Ovary (tissue), 9 donors: ENCODE measurements around the gene CCDC33. TPM values are rescaled to one million over a fixed set of nuclear protein-coding genes. Genes with fewer than 3 reads are reported as not detected.
A peak's percentile ranks its signal among the peaks of the same experiment; 100 is the strongest.

Experiments used
- DNase-seq, 5 donors: peaks; one replicate each; pipeline ENCODE4 v3.0.0-alpha.2; 2019 to 2020
- H3K27ac ChIP-seq, 2 donors: fragments of 200-600 bp; one replicate each; pipeline versions ENCODE4 v1.5.1 to v1.8.0; 2019 to 2022
- H3K27me3 ChIP-seq: fragments of 200-600 bp; one replicate; pipeline ENCODE4 v1.8.0; 2022
- H3K36me3 ChIP-seq: fragments of 200-600 bp; sonication (generic); one replicate; pipeline ENCODE4 v1.5.1; 2019
- H3K4me1 ChIP-seq: one replicate; pipeline ENCODE4 v1.8.1; 2013; ENCODE audit warnings: mild to moderate bottlenecking, moderate library complexity; ENCODE audit not compliant: insufficient read depth
- H3K4me3 ChIP-seq: fragments of 200-600 bp; sonication (generic); one replicate; pipeline ENCODE4 v1.5.1; 2017
- H3K9me3 ChIP-seq, 2 donors: fragments of 200-600 bp in 1 of 2; sonication (generic) in 1 of 2; one replicate each; pipeline versions ENCODE4 v1.5.1 to v1.8.1; 2013 to 2019; ENCODE audit warnings: mild to moderate bottlenecking in 1 of 2, moderate library complexity in 1 of 2
- EP300 ChIP-seq: sonication (generic); formaldehyde crosslinking; IDR thresholded peaks from one replicate; pipeline ENCODE4 v1.6.1; 2017; ENCODE audit warnings: antibody characterized with exemption
- POLR2A ChIP-seq: fragments of 450-650 bp; IDR thresholded peaks from one replicate; pipeline ENCODE4 v1.6.1; 2017; ENCODE audit warnings: antibody characterized with exemption, mild to moderate bottlenecking, moderate library complexity
- WGBS, 3 donors: extraction: QIAGEN DNeasy Blood & Tissue Kit in 1 of 3; methylation state at CpG; one replicate each; pipeline versions ENCODE4 v1.1.5 to v1.1.7; 2013 to 2017; 5-methylcytosine and 5-hydroxymethylcytosine counted together
- intact Hi-C, 4 donors: fragments of 100-400 bp; cut with DNase I; formaldehyde crosslinking; loops; one replicate each; pipeline versions ENCODE4 v1.11.0 to v1.15.1; 2022 to 2023
- polyA plus RNA-seq, 2 donors: library from polyadenylated mRNA; stranded (reverse); fragments of 200-250 nt in 1 of 2; fragments of 350-450 nt in 1 of 2; fragmentation: Illumina TruSeq in 1 of 2; extraction: RNeasy Lipid Tissue Mini Kit (QIAGEN cat#74804) in 1 of 2; gene quantifications; one replicate each; pipeline ENCODE4 v1.2.3, GENCODE V29; 2013 to 2014
- total RNA-seq, 7 donors: library from RNA; depleted of rRNA in 2 of 7; stranded (reverse); fragments of >200 nt in 2 of 7; fragmentation: NEBNext Ultra II Directional in 3 of 7; extraction: Animal tissue kit (Norgen Biotek cat#: 25700) in 3 of 7; gene quantifications; one replicate each; pipeline versions ENCODE4 v1.1.0 to v1.2.4, GENCODE V29; 2016 to 2023
- TF ChIP-seq, protein P1 (sequence below), 3 donors: fragments of 450-650 bp in 2 of 3; fragments of 200-600 bp in 1 of 3; IDR thresholded peaks; one replicate each; pipeline versions ENCODE4 v1.5.1 to v1.8.0; 2016 to 2022; ENCODE audit warnings: antibody characterized with exemption in 3 of 3, mild to moderate bottlenecking in 1 of 3
- donor health status: DM: no; HTN: no; CAD: no; lungs with moderate emphysema.
- donor health status: DM: no; HTN: no; CAD: no.
- donor health status: Bipolar disorder and iron deficiency.
- donor health status: DM: yes; HTN: yes; CAD: no.
- donor health status: DM: no; HTN: no; CAD: no.
- donor health status: DM: yes; HTN: yes; CAD: no.

CCDC33 gene
- total and polyA plus RNA-seq, 9 donors, result 0.10 to 24.7 (median 1.9) TPM; not detected in 3

DNA sequence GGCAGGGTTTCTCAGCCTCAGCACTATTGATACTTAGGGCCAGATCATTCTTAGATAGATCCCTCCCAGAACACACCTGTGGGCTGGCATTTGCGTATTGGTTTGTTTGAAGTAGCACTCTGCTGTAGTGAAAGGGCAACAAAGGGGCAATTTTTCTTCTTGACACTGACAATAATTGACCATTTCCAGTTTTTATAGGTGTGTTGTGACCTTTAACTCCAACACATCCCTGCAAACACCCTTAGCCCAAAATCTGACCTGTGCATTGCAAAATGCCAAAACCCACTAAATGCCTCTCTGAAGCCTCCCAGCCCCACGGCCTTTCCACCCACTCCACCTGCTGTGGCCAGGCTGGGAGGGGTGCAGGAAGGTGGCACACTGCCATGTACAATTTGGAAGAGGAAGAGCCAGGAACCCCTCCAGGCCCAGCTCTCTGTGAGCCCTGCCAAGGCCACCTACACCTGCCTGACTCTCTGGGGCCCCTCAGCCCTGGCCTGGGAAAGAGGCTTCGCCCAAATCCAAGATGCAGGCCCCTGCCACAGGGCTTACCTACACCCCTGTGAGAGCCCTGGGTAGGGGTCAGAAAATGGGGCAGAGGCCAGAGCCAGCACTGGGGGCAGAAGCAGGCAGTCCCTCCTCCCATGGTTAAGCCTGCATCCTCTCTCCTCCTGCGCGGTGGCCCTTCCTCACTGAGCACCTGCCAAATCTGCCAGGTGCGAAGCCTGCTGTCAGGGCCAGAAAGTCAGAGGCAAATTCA lies 140.9 kb downstream of the CCDC33 start:
- DNase-seq, result peak in 2 of 5 donors; percentile 2 to 32

DNA sequence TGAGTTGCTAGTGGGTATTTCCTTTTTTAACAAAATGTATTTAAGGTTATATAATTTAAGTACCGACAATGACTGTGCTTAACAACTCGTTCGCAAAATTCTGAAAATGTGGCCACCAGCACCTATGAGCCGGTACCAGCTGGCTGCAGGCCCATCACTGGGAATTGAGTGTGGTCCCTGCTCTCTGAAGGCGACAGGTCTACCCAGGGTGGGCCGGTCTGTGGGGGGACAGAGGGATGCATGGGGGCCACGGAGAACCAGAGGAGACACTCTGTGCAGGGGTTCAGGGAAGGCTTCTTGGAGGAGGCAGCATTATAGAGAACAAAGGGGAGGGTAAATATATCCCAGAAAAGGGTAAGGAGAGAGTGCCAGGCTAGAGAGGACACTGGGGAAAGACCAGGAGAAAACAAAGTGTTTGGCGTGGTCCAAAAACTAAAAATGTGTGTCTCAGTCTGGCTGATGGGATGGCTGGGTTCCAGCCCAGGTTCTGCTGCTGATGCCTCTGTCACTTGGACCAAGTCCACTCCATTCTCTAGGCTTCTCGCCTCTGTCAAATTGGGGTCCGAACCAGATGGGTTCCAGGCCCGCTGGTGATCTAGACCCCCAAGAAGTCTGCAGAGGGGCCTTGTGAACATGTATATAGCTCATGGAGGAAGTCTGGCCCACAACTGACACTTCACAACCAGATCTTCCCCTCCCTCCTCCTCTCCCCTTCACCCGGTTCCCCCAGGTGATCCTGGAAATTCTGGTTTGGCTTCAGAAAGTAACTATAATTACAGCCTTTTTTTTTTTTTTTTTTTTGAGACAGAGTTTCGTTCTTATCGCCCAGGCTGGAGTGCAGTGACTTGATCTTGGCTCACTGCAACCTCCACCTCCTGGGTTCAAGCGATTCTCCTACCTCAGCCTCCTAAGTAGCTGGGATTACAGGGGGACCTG lies 142.0 kb downstream of the CCDC33 start:
- Histone ChIP-seq H3K36me3 (no peaks in the 10 kb centered on the region), H3K4me1 (peaks cover 3% of the 10 kb centered on the region), H3K4me3 (no peak overlapping the region), H3K27ac (no peak overlapping the region), H3K27me3 (no peaks in the 10 kb centered on the region), H3K9me3 (no peaks in the 10 kb centered on the region)
- DNase-seq, result peak in 1 of 5 donors; percentile 33
- intact Hi-C loops, result loop anchor here in 2 of 4 donors (10.0 kb wide), 2 partner anchors 257 to 387 kb away; no protein-coding TSS in a partner anchor
- WGBS, 3 donors, result 77 to 84% (median 83%) methylated on average over 15 of the region's 15 CpGs
- TF ChIP-seq EP300, result no peak
- no peak for TF ChIP-seq POLR2A
- TF ChIP-seq, protein P1, sequence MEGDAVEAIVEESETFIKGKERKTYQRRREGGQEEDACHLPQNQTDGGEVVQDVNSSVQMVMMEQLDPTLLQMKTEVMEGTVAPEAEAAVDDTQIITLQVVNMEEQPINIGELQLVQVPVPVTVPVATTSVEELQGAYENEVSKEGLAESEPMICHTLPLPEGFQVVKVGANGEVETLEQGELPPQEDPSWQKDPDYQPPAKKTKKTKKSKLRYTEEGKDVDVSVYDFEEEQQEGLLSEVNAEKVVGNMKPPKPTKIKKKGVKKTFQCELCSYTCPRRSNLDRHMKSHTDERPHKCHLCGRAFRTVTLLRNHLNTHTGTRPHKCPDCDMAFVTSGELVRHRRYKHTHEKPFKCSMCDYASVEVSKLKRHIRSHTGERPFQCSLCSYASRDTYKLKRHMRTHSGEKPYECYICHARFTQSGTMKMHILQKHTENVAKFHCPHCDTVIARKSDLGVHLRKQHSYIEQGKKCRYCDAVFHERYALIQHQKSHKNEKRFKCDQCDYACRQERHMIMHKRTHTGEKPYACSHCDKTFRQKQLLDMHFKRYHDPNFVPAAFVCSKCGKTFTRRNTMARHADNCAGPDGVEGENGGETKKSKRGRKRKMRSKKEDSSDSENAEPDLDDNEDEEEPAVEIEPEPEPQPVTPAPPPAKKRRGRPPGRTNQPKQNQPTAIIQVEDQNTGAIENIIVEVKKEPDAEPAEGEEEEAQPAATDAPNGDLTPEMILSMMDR (IDR thresholded peaks at IDR 0.05), result no peak

More for the DNA sequence above, 140.9 kb downstream of the CCDC33 start:
- Histone ChIP-seq H3K36me3 (no peaks in the 10 kb centered on the region), H3K27me3 (no peaks in the 10 kb centered on the region), H3K9me3 (no peaks in the 10 kb centered on the region), H3K4me1 (peaks cover 3% of the 10 kb centered on the region), H3K27ac (no peak overlapping the region), H3K4me3 (no peak overlapping the region)
- WGBS, 3 donors, result 84 to 91% (median 85%) methylated on average over 6 of the region's 6 CpGs
- intact Hi-C loops, result loop anchor here in 2 of 4 donors (10.0 kb wide), 2 partner anchors 258 to 388 kb away; no protein-coding TSS in a partner anchor
- TF ChIP-seq EP300, result no peak
- TF ChIP-seq, protein P1 (IDR thresholded peaks at IDR 0.05), result no peak
- no peak for TF ChIP-seq POLR2A

DNA sequence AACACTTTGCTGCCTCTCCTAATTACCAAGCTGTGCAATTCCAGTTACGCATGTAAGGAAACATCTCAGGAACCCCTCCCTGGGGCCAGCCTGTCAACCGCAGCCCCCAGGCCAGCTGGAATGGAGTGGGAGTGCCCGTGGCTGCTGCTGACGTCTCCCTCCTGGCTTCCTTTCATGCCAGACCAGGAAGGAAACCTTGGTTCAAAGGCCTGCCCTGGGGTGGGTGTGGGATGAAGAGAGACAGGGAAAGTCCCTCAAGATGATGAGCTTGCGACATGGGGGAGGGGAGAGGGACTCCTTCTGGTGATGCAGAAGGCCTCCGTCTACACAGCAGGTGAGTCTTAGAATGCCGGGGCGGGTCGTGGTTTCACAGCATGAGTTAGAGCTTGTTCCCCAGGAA lies 142.7 kb downstream of the CCDC33 start:
- H3K27me3 ChIP-seq, result no peaks in the 10 kb centered on the region
- no peak overlapping the region for H3K27ac ChIP-seq
- H3K36me3 ChIP-seq, result no peaks in the 10 kb centered on the region
- H3K4me3 ChIP-seq, result no peak overlapping the region
- no peaks in the 10 kb centered on the region for H3K9me3 ChIP-seq
- intact Hi-C loops, result loop anchor here in 2 of 4 donors (10.0 kb wide), 2 partner anchors 256 to 386 kb away; no protein-coding TSS in a partner anchor
- TF ChIP-seq, protein P1 (IDR thresholded peaks at IDR 0.05), result no peak
- no peak for TF ChIP-seq EP300
- no peak for TF ChIP-seq POLR2A
- peaks cover 3% of the 10 kb centered on the region for H3K4me1 ChIP-seq
- WGBS, 3 donors, result 36 to 49% (median 38%) methylated on average over 9 of the region's 9 CpGs
- DNase-seq, result no peak
